Vagina (tissue), 2 donors: ENCODE measurements around the gene GBX2. TPM values are rescaled to one million over a fixed set of nuclear protein-coding genes. Genes with fewer than 3 reads are reported as not detected.

ENCODE experiments used
- DNase-seq, 2 donors: peaks; one replicate each; pipeline ENCODE4 v3.0.0-alpha.2; 2017; ENCODE audit errors: extremely low spot score in 2 of 2
- H3K27ac ChIP-seq: fragments of 200-600 bp; sonication (generic); one replicate; pipeline ENCODE4 v1.5.1; 2019
- H3K27me3 ChIP-seq: fragments of 200-600 bp; sonication (generic); one replicate; pipeline ENCODE4 v1.5.1; 2019
- H3K36me3 ChIP-seq, 2 donors: fragments of 200-600 bp; sonication (generic); one replicate each; pipeline ENCODE4 v1.5.1; 2017 to 2019
- H3K4me1 ChIP-seq: fragments of 200-600 bp; sonication (generic); one replicate; pipeline ENCODE4 v1.5.1; 2019
- H3K4me3 ChIP-seq, 2 donors: fragments of 200-600 bp; sonication (generic); 1 replicate in 1 of 2; 2 replicates in 1 of 2; pipeline ENCODE4 v1.5.1; 2016 to 2019
- H3K9me3 ChIP-seq: fragments of 200-600 bp; sonication (generic); one replicate; pipeline ENCODE4 v1.5.1; 2019
- POLR2A ChIP-seq, 2 donors: fragments of 450-650 bp; IDR thresholded peaks; one replicate each; pipeline ENCODE4 v1.6.1; 2017; ENCODE audit warnings: antibody characterized with exemption in 2 of 2, mild to moderate bottlenecking in 2 of 2, moderate library complexity in 2 of 2
- POLR2AphosphoS5 ChIP-seq, 2 donors: sonication (generic); formaldehyde crosslinking; IDR thresholded peaks; one replicate each; pipeline ENCODE4 v1.9.0; 2017; ENCODE audit warnings: antibody characterized with exemption in 2 of 2, mild to moderate bottlenecking in 2 of 2, low read depth in 1 of 2; ENCODE audit not compliant: insufficient read depth in 1 of 2
- intact Hi-C: fragments of 100-400 bp; cut with DNase I; formaldehyde crosslinking; loops from one replicate; pipeline ENCODE4 v1.15.1; 2023
- total RNA-seq: library from RNA; depleted of rRNA; stranded (reverse); fragments of >200 nt; gene quantifications from one replicate; pipeline ENCODE4 v1.2.3, GENCODE V29; 2016
- TF ChIP-seq, protein P1 (sequence below), 3 experiments: fragments of 450-650 bp in 2 of 3; fragments of 200-600 bp in 1 of 3; sonication (generic) in 1 of 3; IDR thresholded peaks; one replicate each; pipeline ENCODE4 v1.5.1; 2017 to 2019; ENCODE audit warnings: antibody characterized with exemption in 3 of 3, mild to moderate bottlenecking in 2 of 3, moderate library complexity in 2 of 3

Gene GBX2
- total RNA-seq, 1 donor from 2014 or later, result not detected

DNA sequence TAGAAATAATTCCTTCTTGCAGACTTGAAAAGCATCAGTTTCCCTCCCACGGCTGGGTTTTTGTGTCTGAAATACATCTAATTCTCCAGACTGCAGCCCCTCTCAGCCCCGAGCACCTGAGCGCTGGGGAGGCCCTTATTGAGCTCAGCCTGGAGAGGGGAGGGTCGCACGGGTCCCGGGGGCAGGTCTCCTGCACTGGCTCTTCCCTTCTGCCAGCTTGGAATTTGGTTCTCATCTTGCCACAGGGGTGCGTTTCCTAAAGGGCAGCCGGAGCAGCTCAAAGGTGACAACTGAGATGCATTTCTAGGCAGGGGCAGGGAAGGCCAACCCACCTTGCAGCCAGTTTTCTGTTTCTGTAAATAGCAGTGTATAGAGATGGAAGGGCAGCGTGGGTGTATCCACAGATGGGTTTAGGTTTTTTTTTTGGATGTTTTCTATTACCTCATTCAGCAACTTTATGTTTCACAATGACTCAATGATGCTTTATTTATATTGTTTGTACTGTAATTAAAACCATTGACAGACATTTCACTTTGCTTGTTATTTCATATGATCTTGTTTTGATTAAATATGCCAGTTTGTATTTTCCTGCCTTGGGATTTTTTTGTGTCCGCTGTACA, 37.0 kb downstream of the GBX2 start:
- Histone ChIP-seq H3K27ac (no peak overlapping the region), H3K4me1 (no peaks in the 10 kb centered on the region), H3K9me3 (no peaks in the 10 kb centered on the region), H3K4me3 (no peak overlapping the region), H3K27me3 (no peaks in the 10 kb centered on the region), H3K36me3 (no peaks in the 10 kb centered on the region)
- intact Hi-C loops, result no loop called here
- no peak for DNase-seq
- TF ChIP-seq, protein P1, sequence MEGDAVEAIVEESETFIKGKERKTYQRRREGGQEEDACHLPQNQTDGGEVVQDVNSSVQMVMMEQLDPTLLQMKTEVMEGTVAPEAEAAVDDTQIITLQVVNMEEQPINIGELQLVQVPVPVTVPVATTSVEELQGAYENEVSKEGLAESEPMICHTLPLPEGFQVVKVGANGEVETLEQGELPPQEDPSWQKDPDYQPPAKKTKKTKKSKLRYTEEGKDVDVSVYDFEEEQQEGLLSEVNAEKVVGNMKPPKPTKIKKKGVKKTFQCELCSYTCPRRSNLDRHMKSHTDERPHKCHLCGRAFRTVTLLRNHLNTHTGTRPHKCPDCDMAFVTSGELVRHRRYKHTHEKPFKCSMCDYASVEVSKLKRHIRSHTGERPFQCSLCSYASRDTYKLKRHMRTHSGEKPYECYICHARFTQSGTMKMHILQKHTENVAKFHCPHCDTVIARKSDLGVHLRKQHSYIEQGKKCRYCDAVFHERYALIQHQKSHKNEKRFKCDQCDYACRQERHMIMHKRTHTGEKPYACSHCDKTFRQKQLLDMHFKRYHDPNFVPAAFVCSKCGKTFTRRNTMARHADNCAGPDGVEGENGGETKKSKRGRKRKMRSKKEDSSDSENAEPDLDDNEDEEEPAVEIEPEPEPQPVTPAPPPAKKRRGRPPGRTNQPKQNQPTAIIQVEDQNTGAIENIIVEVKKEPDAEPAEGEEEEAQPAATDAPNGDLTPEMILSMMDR (IDR thresholded peaks at IDR 0.05), result no peak
- no peak for TF ChIP-seq POLR2AphosphoS5 (IDR thresholded peaks at IDR 0.05; ENCODE audit: insufficient read depth in 1 of 2, low read depth in 1 of 2)
- TF ChIP-seq POLR2A (IDR thresholded peaks at IDR 0.05), result no peak

DNA sequence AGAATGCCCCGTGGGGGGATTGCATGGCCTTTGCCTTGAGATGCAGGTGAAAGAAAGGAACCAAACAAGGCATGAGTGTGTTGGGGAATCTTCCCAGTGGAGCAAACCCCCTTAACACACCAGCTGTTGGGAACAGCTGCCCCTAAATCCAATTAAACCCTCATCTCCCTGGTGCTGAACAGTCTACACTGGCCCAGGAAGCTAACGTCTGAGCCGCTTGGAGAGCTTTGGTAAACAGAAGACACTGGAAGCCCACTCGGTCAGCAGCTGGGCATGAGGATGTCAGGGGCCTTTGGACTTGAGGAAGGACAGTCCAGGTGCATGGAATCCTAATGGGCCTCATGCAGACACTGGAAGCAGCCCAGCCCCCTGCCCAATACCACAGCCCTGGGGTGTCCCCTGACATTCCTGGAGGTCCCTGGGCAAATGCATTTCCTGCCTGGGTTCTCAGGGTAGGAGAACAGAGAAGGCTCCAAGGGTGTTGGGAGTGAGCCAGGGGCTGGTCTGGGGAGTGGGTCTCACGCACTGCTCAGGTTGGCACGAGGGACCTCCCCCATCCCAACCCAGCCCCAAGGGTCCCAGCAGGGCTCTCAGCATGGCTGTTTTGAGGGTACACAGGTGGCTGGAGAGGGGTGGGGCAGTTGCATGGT, 37.7 kb downstream of the GBX2 start:
- intact Hi-C loops, result no loop called here
- no peak for DNase-seq
- no peaks in the 10 kb centered on the region for H3K9me3 ChIP-seq
- no peak overlapping the region for H3K4me3 ChIP-seq
- H3K27me3 ChIP-seq, result no peaks in the 10 kb centered on the region
- H3K27ac ChIP-seq, result no peak overlapping the region
- H3K4me1 ChIP-seq, result no peaks in the 10 kb centered on the region
- TF ChIP-seq POLR2AphosphoS5 (IDR thresholded peaks at IDR 0.05; ENCODE audit: insufficient read depth in 1 of 2, low read depth in 1 of 2), result no peak
- no peak for TF ChIP-seq POLR2A (IDR thresholded peaks at IDR 0.05)
- TF ChIP-seq, protein P1 (IDR thresholded peaks at IDR 0.05), result no peak
- no peaks in the 10 kb centered on the region for H3K36me3 ChIP-seq

GRCh38 chr2:236129935-236130334, 38.3 kb downstream of the GBX2 start:
- no peaks in the 10 kb centered on the region for H3K36me3 ChIP-seq
- DNase-seq, result no peak
- H3K4me3 ChIP-seq, result no peak overlapping the region
- H3K27me3 ChIP-seq, result no peaks in the 10 kb centered on the region
- H3K27ac ChIP-seq, result no peak overlapping the region
- TF ChIP-seq, protein P1 (IDR thresholded peaks at IDR 0.05), result no peak
- TF ChIP-seq POLR2A (IDR thresholded peaks at IDR 0.05) (no peak), POLR2AphosphoS5 (IDR thresholded peaks at IDR 0.05; ENCODE audit: insufficient read depth in 1 of 2, low read depth in 1 of 2) (no peak)
- H3K4me1 ChIP-seq, result no peaks in the 10 kb centered on the region
- H3K9me3 ChIP-seq, result no peaks in the 10 kb centered on the region
- intact Hi-C loops, result no loop called here

- no peak overlapping the region for H3K27ac ChIP-seq
- intact Hi-C loops, result no loop called here
- DNase-seq, result no peak
- H3K36me3 ChIP-seq, result peaks cover 0 to 12% of the 10 kb centered on the region in 2 donors
- TF ChIP-seq POLR2A (IDR thresholded peaks at IDR 0.05) (no peak), POLR2AphosphoS5 (IDR thresholded peaks at IDR 0.05; ENCODE audit: insufficient read depth in 1 of 2, low read depth in 1 of 2) (no peak)
- TF ChIP-seq, protein P1 (IDR thresholded peaks at IDR 0.05), result no peak
- no peaks in the 10 kb centered on the region for H3K27me3 ChIP-seq
- no peaks in the 10 kb centered on the region for H3K9me3 ChIP-seq
- H3K4me3 ChIP-seq, result no peak overlapping the region
- no peaks in the 10 kb centered on the region for H3K4me1 ChIP-seq
These were observed 39.9 kb downstream of the GBX2 start for GRCh38 chr2:236128321-236128720.

- peaks cover 0 to 12% of the 10 kb centered on the region in 2 donors for H3K36me3 ChIP-seq
- H3K27ac ChIP-seq, result no peak overlapping the region
- no peaks in the 10 kb centered on the region for H3K4me1 ChIP-seq
- no peaks in the 10 kb centered on the region for H3K9me3 ChIP-seq
- no peak for DNase-seq
- H3K27me3 ChIP-seq, result no peaks in the 10 kb centered on the region
- intact Hi-C loops, result no loop called here
- TF ChIP-seq POLR2A (IDR thresholded peaks at IDR 0.05), result no peak
- no peak for TF ChIP-seq POLR2AphosphoS5 (IDR thresholded peaks at IDR 0.05; ENCODE audit: insufficient read depth in 1 of 2, low read depth in 1 of 2)
- TF ChIP-seq, protein P1 (IDR thresholded peaks at IDR 0.05), result no peak
- H3K4me3 ChIP-seq, result no peak overlapping the region
These were observed 41.2 kb downstream of the GBX2 start for GRCh38 chr2:236127010-236127409.
